Measurements from ENCODE around the gene ATL2. TPM values are rescaled to one million over a fixed set of nuclear protein-coding genes. Genes with fewer than 3 reads are reported as not detected.
"Not testable (repeated sequence)": the region's sequence is repeated elsewhere in the genome, so short reads cannot be mapped to it uniquely, and the experiment has no call there.

ATL2 gene
- total RNA-seq, 4 donors from 2014 or later, result 206 to 329 (median 253) TPM

DNA sequence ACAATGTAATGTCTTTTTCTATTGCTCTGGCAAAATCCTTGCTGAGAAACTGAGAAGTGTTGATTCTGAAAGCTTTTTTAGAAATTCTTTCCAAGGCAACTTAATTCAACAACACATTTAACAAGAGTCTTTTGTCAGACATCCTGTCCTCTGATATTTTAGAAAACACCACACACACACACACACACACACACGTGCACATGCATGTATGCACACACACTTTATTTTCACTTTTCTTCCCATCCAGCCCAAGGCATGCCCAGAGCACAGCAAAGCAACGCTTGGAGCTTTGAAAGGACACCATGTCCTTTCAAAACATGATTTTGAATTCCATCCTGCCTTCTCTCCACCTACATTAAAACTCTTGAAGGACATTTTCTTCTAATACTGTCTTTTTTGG lies 116.1 kb downstream of the ATL2 start:
- ATAC-seq, result no peak
- H3K9me3 ChIP-seq, result no peaks in the 10 kb centered on the region
- WGBS, 2 donors (ENCODE audit: low coverage in 1 of 2), result 80 to 94% methylated on average over 2 of the region's 2 CpGs
- H3K27ac ChIP-seq, result no peak overlapping the region
- H3K4me1 ChIP-seq, result no peaks in the 10 kb centered on the region
- H3K36me3 ChIP-seq, result no peaks in the 10 kb centered on the region
- no peaks in the 10 kb centered on the region for H3K27me3 ChIP-seq
- no peak overlapping the region for H3K4me3 ChIP-seq
- TF ChIP-seq, protein P1, sequence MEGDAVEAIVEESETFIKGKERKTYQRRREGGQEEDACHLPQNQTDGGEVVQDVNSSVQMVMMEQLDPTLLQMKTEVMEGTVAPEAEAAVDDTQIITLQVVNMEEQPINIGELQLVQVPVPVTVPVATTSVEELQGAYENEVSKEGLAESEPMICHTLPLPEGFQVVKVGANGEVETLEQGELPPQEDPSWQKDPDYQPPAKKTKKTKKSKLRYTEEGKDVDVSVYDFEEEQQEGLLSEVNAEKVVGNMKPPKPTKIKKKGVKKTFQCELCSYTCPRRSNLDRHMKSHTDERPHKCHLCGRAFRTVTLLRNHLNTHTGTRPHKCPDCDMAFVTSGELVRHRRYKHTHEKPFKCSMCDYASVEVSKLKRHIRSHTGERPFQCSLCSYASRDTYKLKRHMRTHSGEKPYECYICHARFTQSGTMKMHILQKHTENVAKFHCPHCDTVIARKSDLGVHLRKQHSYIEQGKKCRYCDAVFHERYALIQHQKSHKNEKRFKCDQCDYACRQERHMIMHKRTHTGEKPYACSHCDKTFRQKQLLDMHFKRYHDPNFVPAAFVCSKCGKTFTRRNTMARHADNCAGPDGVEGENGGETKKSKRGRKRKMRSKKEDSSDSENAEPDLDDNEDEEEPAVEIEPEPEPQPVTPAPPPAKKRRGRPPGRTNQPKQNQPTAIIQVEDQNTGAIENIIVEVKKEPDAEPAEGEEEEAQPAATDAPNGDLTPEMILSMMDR (IDR thresholded peaks at IDR 0.05), result no peak
- TF ChIP-seq POLR2A (IDR thresholded peaks at IDR 0.05) (no peak), EP300 (IDR thresholded peaks at IDR 0.05) (no peak), POLR2AphosphoS5 (IDR thresholded peaks at IDR 0.05) (no peak)

DNA sequence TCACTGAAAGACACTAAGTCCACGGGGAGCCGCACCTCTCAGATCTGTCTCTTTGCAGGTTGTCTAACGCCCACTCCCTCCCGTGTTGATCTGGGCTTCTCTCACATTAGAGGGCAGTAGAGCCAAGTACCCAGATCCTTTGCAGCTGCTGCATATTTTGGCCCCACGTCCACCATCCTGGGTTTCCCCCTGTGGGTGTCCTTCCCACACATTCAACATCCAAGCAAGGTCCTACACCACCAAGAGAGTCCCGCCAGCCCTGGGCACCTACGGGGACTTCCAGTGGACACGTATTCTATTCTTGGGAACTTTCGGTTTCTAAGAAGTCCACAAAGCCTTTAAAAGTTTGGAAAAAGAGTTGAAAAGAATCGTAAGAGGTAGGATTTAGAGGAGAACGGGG lies 116.6 kb downstream of the ATL2 start:
- 58 to 71% methylated on average over 8 of the region's 11 CpGs for WGBS, 2 donors (ENCODE audit: low coverage in 1 of 2)
- H3K9me3 ChIP-seq, result no peaks in the 10 kb centered on the region
- TF ChIP-seq POLR2A (IDR thresholded peaks at IDR 0.05), result no peak
- TF ChIP-seq POLR2AphosphoS5 (IDR thresholded peaks at IDR 0.05), result no peak
- no peak for TF ChIP-seq EP300 (IDR thresholded peaks at IDR 0.05)
- TF ChIP-seq, protein P1 (IDR thresholded peaks at IDR 0.05), result no peak
- no peak for ATAC-seq
- no peaks in the 10 kb centered on the region for H3K36me3 ChIP-seq
- H3K4me3 ChIP-seq, result no peak overlapping the region
- no peak overlapping the region for H3K27ac ChIP-seq
- H3K4me1 ChIP-seq, result no peaks in the 10 kb centered on the region
- no peaks in the 10 kb centered on the region for H3K27me3 ChIP-seq

DNA sequence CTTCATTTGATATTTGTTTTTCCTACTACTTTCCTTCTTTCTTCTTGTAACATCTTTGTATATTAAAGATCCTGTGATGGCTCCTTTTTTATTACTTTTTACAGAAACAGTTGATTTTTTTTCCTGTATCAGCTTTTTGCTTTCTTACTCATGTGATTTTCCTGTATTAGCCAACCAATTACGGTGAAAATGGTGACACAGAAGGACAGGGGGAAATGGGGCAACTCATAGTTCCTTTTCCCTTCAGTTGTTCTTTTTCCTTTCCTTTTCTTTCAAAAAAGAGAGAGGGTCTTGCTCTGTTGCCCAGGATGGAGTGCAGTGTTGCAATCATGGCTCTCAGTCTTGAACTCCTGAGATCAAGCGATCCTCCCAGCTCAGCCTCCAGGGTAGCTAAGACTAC lies 117.8 kb downstream of the ATL2 start:
- 92% methylated on average over 2 of the region's 2 CpGs; no CpG with 5 or more reads in 1 of the 2 donors for WGBS, 2 donors (ENCODE audit: low coverage in 1 of 2)
- no peaks in the 10 kb centered on the region for H3K36me3 ChIP-seq
- H3K4me1 ChIP-seq, result no peaks in the 10 kb centered on the region
- no peaks in the 10 kb centered on the region for H3K9me3 ChIP-seq
- no peak overlapping the region for H3K27ac ChIP-seq
- H3K27me3 ChIP-seq, result no peaks in the 10 kb centered on the region
- no peak overlapping the region for H3K4me3 ChIP-seq
- TF ChIP-seq POLR2AphosphoS5 (IDR thresholded peaks at IDR 0.05) (no peak), EP300 (IDR thresholded peaks at IDR 0.05) (no peak), POLR2A (IDR thresholded peaks at IDR 0.05) (no peak)
- TF ChIP-seq, protein P1 (IDR thresholded peaks at IDR 0.05), result no peak
- no peak for ATAC-seq

DNA sequence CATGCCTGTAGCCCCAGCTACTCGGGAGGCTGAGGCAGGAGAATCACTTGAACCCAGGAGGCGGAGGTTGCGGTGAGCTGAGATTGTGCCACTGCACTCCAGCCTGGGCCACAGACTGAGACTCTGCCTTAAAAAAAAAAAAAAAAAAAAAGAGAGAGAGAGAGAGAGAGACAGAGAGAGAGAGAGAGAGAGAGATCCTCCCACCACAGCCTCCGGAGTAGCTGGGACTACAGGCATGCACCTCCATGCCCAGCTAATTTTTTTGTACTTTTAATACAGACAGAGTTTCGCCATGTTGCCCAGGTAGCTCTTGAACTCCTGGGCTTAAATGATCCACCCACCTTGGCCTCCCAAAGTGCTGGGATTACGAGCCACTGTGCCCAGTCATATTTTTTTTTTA lies 119.4 kb downstream of the ATL2 start:
- H3K4me3 ChIP-seq, H3K27ac ChIP-seq, H3K27me3 ChIP-seq, H3K9me3 ChIP-seq, H3K4me1 ChIP-seq, ATAC-seq, H3K36me3 ChIP-seq: not testable (repeated sequence)
- 91 to 96% methylated on average over 3 to 5 of the region's 6 CpGs for WGBS, 2 donors (ENCODE audit: low coverage in 1 of 2)

DNA sequence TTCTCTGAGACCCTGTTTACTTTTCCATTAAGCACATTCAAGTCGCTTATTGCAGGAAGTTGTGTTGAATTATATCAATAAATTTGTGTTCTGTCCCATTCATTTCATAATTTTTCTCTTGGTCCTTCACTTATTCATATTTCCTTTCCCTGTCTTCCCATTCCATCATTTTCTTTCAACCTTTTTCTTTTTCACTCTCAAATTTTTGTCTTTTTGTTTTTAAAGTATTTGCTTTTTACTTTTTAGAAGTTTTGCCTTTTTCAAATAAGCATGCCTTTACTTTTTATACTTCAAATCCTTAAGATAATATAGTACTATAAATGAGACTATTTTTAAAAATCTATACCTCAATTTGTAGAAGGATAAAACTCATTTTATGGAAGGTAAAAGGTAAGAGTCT lies 120.5 kb downstream of the ATL2 start:
- no peaks in the 10 kb centered on the region for H3K9me3 ChIP-seq
- 84 to 100% methylated on average over 1 of the region's 1 CpG for WGBS, 2 donors (ENCODE audit: low coverage in 1 of 2)
- TF ChIP-seq, protein P1 (IDR thresholded peaks at IDR 0.05), result no peak
- TF ChIP-seq POLR2A (IDR thresholded peaks at IDR 0.05) (no peak), EP300 (IDR thresholded peaks at IDR 0.05) (no peak), POLR2AphosphoS5 (IDR thresholded peaks at IDR 0.05) (no peak)

More for the DNA sequence above, 120.5 kb downstream of the ATL2 start:
- no peaks in the 10 kb centered on the region for H3K4me1 ChIP-seq
- no peak overlapping the region for H3K27ac ChIP-seq
- no peak for ATAC-seq
- H3K36me3 ChIP-seq, result no peaks in the 10 kb centered on the region
- H3K4me3 ChIP-seq, result no peak overlapping the region
- H3K27me3 ChIP-seq, result no peaks in the 10 kb centered on the region

All from gastroesophageal sphincter (tissue), 4 donors.